Measurements from ENCODE around the gene ZMIZ1. TPM values are rescaled to one million over a fixed set of nuclear protein-coding genes. Genes with fewer than 3 reads are reported as not detected.

Gene ZMIZ1
- total RNA-seq, 1 experiment from 2014 or later = 23.5 TPM

- Mint-ChIP-seq H3K9me3 (ENCODE audit: low read depth, unreplicated experiment) (peaks cover 2% of the 10 kb centered on the region), H3K27ac (ENCODE audit: unreplicated experiment) (no peak overlapping the region), H3K27me3 (ENCODE audit: unreplicated experiment) (no peaks in the 10 kb centered on the region), H3K4me1 (ENCODE audit: low read depth, unreplicated experiment) (peaks cover 18% of the 10 kb centered on the region), H3K4me3 (ENCODE audit: low read depth, unreplicated experiment) (no peak overlapping the region), H3K36me3 (ENCODE audit: insufficient read depth, unreplicated experiment) (no peaks in the 10 kb centered on the region)
- DNase-seq = no peak
- TF ChIP-seq CTCF (IDR thresholded peaks at IDR 0.05; ENCODE audit: unreplicated experiment) = no peak
- intact Hi-C loops (cut with micrococcal nuclease; ENCODE audit: unreplicated experiment) = no loop called here
- CTCF ChIA-PET = interaction anchor here (1.0 to 1.2 kb wide), 2 partner anchors 20 to 23 kb away, joined by 3 read pairs; no protein-coding TSS in a partner anchor
- BruUV-seq (replicated peaks) = no TSS peak
Measured at GRCh38 chr10:79321951-79322350, 253.2 kb downstream of the ZMIZ1 start.

- no peak for TF ChIP-seq CTCF (IDR thresholded peaks at IDR 0.05; ENCODE audit: unreplicated experiment)
- CTCF ChIA-PET = interaction anchor here (1.2 kb wide), 1 partner anchor 20 kb away, joined by 3 read pairs; no protein-coding TSS in a partner anchor
- no TSS peak for BruUV-seq (replicated peaks)
- H3K9me3 Mint-ChIP-seq (ENCODE audit: low read depth, unreplicated experiment) = peaks cover 2% of the 10 kb centered on the region
- no peak for DNase-seq
- H3K27me3 Mint-ChIP-seq (ENCODE audit: unreplicated experiment) = no peaks in the 10 kb centered on the region
- no peak overlapping the region for H3K4me3 Mint-ChIP-seq (ENCODE audit: low read depth, unreplicated experiment)
- intact Hi-C loops (cut with micrococcal nuclease; ENCODE audit: unreplicated experiment) = no loop called here
- H3K36me3 Mint-ChIP-seq (ENCODE audit: insufficient read depth, unreplicated experiment) = no peaks in the 10 kb centered on the region
- H3K27ac Mint-ChIP-seq (ENCODE audit: unreplicated experiment) = no peak overlapping the region
- H3K4me1 Mint-ChIP-seq (ENCODE audit: low read depth, unreplicated experiment) = peaks cover 10% of the 10 kb centered on the region
Measured at GRCh38 chr10:79322616-79323543, 254.1 kb downstream of the ZMIZ1 start.

GRCh38 chr10:79323602-79324001 lies 254.8 kb downstream of the ZMIZ1 start:
- no peak for TF ChIP-seq CTCF (IDR thresholded peaks at IDR 0.05; ENCODE audit: unreplicated experiment)
- Mint-ChIP-seq H3K27me3 (ENCODE audit: unreplicated experiment) (no peaks in the 10 kb centered on the region), H3K36me3 (ENCODE audit: insufficient read depth, unreplicated experiment) (no peaks in the 10 kb centered on the region), H3K4me3 (ENCODE audit: low read depth, unreplicated experiment) (no peak overlapping the region), H3K4me1 (ENCODE audit: low read depth, unreplicated experiment) (peaks cover 4% of the 10 kb centered on the region), H3K27ac (ENCODE audit: unreplicated experiment) (no peak overlapping the region), H3K9me3 (ENCODE audit: low read depth, unreplicated experiment) (peaks cover 2% of the 10 kb centered on the region)
- CTCF ChIA-PET = no interaction called here
- intact Hi-C loops (cut with micrococcal nuclease; ENCODE audit: unreplicated experiment) = no loop called here
- no peak for DNase-seq
- BruUV-seq (replicated peaks) = no TSS peak

- no peak overlapping the region for H3K27ac Mint-ChIP-seq (ENCODE audit: unreplicated experiment)
- no peaks in the 10 kb centered on the region for H3K9me3 Mint-ChIP-seq (ENCODE audit: low read depth, unreplicated experiment)
- no peak overlapping the region for H3K4me3 Mint-ChIP-seq (ENCODE audit: low read depth, unreplicated experiment)
- H3K36me3 Mint-ChIP-seq (ENCODE audit: insufficient read depth, unreplicated experiment) = no peaks in the 10 kb centered on the region
- BruUV-seq (replicated peaks) = no TSS peak
- no peak for TF ChIP-seq CTCF (IDR thresholded peaks at IDR 0.05; ENCODE audit: unreplicated experiment)
- H3K4me1 Mint-ChIP-seq (ENCODE audit: low read depth, unreplicated experiment) = no peaks in the 10 kb centered on the region
- CTCF ChIA-PET = no interaction called here
- H3K27me3 Mint-ChIP-seq (ENCODE audit: unreplicated experiment) = no peaks in the 10 kb centered on the region
- intact Hi-C loops (cut with micrococcal nuclease; ENCODE audit: unreplicated experiment) = no loop called here
- no peak for DNase-seq
Measured at GRCh38 chr10:79324032-79324695, 255.4 kb downstream of the ZMIZ1 start.

Measured in Calu3 (cell line).